ENCODE data around the gene MAML3.
A peak's percentile ranks its signal among the peaks of the same experiment; 100 is the strongest.

The MAML3 gene

DNA sequence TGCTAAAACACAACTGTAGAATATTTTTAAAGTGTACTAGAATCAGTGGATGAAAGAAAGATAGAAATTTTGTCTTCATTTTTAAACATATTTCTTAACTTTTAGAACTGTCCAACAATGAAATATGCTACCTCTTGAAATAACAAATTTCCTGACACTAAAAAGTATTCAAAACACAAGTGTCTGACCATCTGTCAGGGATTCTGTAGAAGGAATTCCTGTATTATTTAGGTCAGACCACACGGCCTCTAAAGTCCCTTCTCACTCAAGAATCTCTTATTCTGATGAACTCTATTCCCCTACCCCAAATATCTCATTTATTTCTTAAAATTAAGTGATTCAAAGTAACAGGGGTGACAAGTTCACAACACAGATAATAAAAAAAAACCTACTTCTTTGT lies 99.1 kb downstream of the MAML3 start:
- Histone ChIP-seq H3K4me1 (no peaks in the 10 kb centered on the region), H3K27ac (no peak overlapping the region), H3K27me3 (ENCODE audit: control insufficient read depth, insufficient read depth, low read length) (no peaks in the 10 kb centered on the region), H3K79me2 (peaks cover 4% of the 10 kb centered on the region), H3K4me3 (ENCODE audit: low read depth, low read length) (no peak overlapping the region), H3K4me2 (ENCODE audit: low read length) (no peak overlapping the region), H3K9ac (no peak overlapping the region), H3K9me3 (ENCODE audit: control insufficient read depth, low read length) (no peaks in the 10 kb centered on the region), H2AFZ (no peak overlapping the region), H3K36me3 (ENCODE audit: control insufficient read depth, insufficient read depth, low read length) (no peaks in the 10 kb centered on the region)
- TF ChIP-seq, protein P1, sequence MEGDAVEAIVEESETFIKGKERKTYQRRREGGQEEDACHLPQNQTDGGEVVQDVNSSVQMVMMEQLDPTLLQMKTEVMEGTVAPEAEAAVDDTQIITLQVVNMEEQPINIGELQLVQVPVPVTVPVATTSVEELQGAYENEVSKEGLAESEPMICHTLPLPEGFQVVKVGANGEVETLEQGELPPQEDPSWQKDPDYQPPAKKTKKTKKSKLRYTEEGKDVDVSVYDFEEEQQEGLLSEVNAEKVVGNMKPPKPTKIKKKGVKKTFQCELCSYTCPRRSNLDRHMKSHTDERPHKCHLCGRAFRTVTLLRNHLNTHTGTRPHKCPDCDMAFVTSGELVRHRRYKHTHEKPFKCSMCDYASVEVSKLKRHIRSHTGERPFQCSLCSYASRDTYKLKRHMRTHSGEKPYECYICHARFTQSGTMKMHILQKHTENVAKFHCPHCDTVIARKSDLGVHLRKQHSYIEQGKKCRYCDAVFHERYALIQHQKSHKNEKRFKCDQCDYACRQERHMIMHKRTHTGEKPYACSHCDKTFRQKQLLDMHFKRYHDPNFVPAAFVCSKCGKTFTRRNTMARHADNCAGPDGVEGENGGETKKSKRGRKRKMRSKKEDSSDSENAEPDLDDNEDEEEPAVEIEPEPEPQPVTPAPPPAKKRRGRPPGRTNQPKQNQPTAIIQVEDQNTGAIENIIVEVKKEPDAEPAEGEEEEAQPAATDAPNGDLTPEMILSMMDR (IDR thresholded peaks at IDR 0.05) = no peak

DNA sequence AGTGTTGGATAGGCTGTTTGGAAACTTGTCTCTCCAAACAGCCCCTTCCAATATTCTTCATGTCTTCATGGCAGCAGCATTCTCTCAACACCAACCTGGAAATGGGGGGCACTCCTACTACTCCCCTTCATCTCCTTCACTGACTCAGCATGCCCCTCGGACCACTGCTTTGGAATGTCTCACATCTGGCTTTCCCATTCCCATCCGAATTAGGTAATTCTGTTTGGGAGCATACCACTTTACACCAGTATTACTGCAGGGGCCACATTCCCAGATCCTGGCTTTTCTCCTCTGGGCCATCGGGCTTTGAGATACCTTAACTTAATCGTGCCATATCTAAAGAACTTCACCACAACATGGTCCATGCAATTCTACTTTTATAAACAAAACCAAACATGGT lies 100.8 kb downstream of the MAML3 start:
- peaks cover 4% of the 10 kb centered on the region for H3K79me2 ChIP-seq
- no peaks in the 10 kb centered on the region for H3K27me3 ChIP-seq (ENCODE audit: control insufficient read depth, insufficient read depth, low read length)
- H3K9me3 ChIP-seq (ENCODE audit: control insufficient read depth, low read length) = no peaks in the 10 kb centered on the region
- no peak overlapping the region for H3K9ac ChIP-seq
- H3K4me1 ChIP-seq = peaks cover 8% of the 10 kb centered on the region
- TF ChIP-seq, protein P1 (IDR thresholded peaks at IDR 0.05) = no peak
- H2AFZ ChIP-seq = no peak overlapping the region
- H3K36me3 ChIP-seq (ENCODE audit: control insufficient read depth, insufficient read depth, low read length) = no peaks in the 10 kb centered on the region
- H3K4me3 ChIP-seq (ENCODE audit: low read depth, low read length) = no peak overlapping the region
- no peak overlapping the region for H3K4me2 ChIP-seq (ENCODE audit: low read length)
- no peak overlapping the region for H3K27ac ChIP-seq

DNA sequence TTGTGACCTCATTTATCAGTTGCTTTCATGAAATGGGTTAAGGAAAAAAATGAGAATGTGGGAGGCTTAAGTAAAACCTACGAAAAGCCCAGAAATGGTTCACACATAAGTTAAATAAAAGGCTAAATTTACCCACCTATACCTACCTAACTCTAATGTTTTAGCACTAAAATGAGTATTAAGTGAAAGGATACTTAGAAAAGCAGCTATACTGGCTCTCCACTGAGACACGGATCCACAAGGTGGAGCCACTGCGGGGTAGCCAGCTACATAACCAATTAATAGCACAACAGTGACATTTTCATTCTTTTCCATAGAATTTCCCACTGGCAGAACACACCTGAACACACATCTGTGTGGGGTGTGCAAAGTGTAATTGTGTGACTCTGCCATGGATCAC lies 101.9 kb downstream of the MAML3 start:
- Histone ChIP-seq H3K9ac (no peak overlapping the region), H3K27me3 (ENCODE audit: control insufficient read depth, insufficient read depth, low read length) (no peaks in the 10 kb centered on the region), H3K36me3 (ENCODE audit: control insufficient read depth, insufficient read depth, low read length) (no peaks in the 10 kb centered on the region)

DNA sequence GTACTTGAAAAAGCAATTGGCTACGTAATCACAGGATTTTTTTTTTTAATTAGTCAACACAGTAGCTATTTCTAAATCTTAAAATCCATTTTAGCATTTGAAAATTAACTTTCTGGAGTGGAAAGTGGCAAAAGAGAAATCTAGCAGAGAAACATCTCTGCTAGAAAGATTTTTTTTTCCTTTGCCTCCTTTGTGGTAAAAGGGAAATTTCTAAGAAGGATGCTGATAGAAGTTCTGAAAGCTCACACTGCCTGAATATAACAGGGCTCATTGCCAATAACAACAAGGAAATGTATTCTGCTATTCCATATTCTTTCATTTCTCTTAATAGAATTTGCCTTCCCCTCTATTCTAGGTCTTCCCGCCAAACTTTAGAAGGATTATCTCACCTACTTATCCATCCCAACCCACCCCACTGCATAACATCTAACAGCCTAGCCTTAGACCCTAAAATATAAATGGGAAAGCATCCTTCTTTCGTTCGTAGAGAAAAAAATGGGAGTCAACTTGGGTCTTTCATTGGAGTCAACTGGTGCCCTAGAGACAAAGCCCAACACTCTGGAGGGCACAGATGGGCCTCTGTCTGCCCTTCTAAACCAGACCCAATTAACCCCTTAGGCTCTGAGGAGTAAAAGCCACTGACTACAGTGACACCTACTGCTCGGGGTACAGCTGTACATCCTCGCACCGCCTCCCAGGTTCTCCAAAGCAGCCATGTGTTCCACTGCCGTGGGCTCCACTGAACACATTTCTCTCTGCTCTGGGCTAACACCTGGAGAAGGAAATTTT lies 103.9 kb downstream of the MAML3 start:
- TF ChIP-seq, protein P1 (IDR thresholded peaks at IDR 0.05) = peak; percentile 9
- no peaks in the 10 kb centered on the region for H3K36me3 ChIP-seq (ENCODE audit: control insufficient read depth, insufficient read depth, low read length)
- no peak overlapping the region for H2AFZ ChIP-seq
- peak overlapping the region; percentile 13 for H3K4me3 ChIP-seq (ENCODE audit: low read depth, low read length)
- H3K9me3 ChIP-seq (ENCODE audit: control insufficient read depth, low read length) = no peaks in the 10 kb centered on the region
- H3K27ac ChIP-seq = peak overlapping the region; percentile 72
- peaks cover 4% of the 10 kb centered on the region for H3K79me2 ChIP-seq
- peaks cover 16% of the 10 kb centered on the region for H3K4me1 ChIP-seq
- H3K27me3 ChIP-seq (ENCODE audit: control insufficient read depth, insufficient read depth, low read length) = no peaks in the 10 kb centered on the region
- no peak overlapping the region for H3K4me2 ChIP-seq (ENCODE audit: low read length)
- no peak overlapping the region for H3K9ac ChIP-seq

More for the DNA sequence above, 101.9 kb downstream of the MAML3 start:
- TF ChIP-seq, protein P1 (IDR thresholded peaks at IDR 0.05) = peak; percentile 47
- no peak overlapping the region for H3K4me2 ChIP-seq (ENCODE audit: low read length)
- peaks cover 11% of the 10 kb centered on the region for H3K4me1 ChIP-seq
- no peak overlapping the region for H3K27ac ChIP-seq
- H3K79me2 ChIP-seq = peaks cover 4% of the 10 kb centered on the region
- H2AFZ ChIP-seq = no peak overlapping the region
- no peak overlapping the region for H3K4me3 ChIP-seq (ENCODE audit: low read depth, low read length)
- H3K9me3 ChIP-seq (ENCODE audit: control insufficient read depth, low read length) = no peaks in the 10 kb centered on the region
